Measurements from ENCODE around the gene ADARB1. TPM values are rescaled to one million over a fixed set of nuclear protein-coding genes. Genes with fewer than 3 reads are reported as not detected.

Gene ADARB1
- total and polyA plus RNA-seq, 2 experiments from 2014 or later: 16.0 to 17.3 TPM

- no peak overlapping the region for H3K4me2 ChIP-seq
- no peaks in the 10 kb centered on the region for H4K20me1 ChIP-seq (ENCODE audit: insufficient read depth, poor library complexity, severe bottlenecking)
- no peaks in the 10 kb centered on the region for H3K36me3 ChIP-seq (replicated peaks; ENCODE audit: insufficient read depth, low read depth)
- H3K4me3 ChIP-seq: no peak overlapping the region
- no peaks in the 10 kb centered on the region for H3K27me3 ChIP-seq
- H2AFZ ChIP-seq: no peak overlapping the region
- H3K9me2 ChIP-seq (replicated peaks; ENCODE audit: insufficient read depth): no peaks in the 10 kb centered on the region
- TF ChIP-seq EZH2 (IDR thresholded peaks at IDR 0.05; ENCODE audit: borderline replicate concordance): no peak
- TF ChIP-seq EZH2phosphoT487 (IDR thresholded peaks at IDR 0.05; ENCODE audit: low read depth, severe bottlenecking, unreplicated experiment): no peak
- no peak for TF ChIP-seq CTCF (IDR thresholded peaks at IDR 0.05; ENCODE audit: poor library complexity)
- no peak overlapping the region for H3K27ac ChIP-seq
- 85% methylated on average over 8 of the region's 8 CpGs for WGBS (ENCODE audit: low lambda C conversion rate, missing lambda C conversion rate)
- DNase-seq (ENCODE audit: low spot score): no peak
- peaks cover 13% of the 10 kb centered on the region for H3K4me1 ChIP-seq (ENCODE audit: insufficient read depth)
- H3K79me2 ChIP-seq: no peaks in the 10 kb centered on the region
- no peaks in the 10 kb centered on the region for H3K9me3 ChIP-seq (ENCODE audit: low read depth)
These were observed 20.7 kb upstream of the ADARB1 start for GRCh38 chr21:45053561-45054226.

- H3K4me2 ChIP-seq: no peak overlapping the region
- WGBS (ENCODE audit: low lambda C conversion rate, missing lambda C conversion rate): 85% methylated on average over 18 of the region's 18 CpGs
- H3K36me3 ChIP-seq (replicated peaks; ENCODE audit: insufficient read depth, low read depth): no peaks in the 10 kb centered on the region
- H3K4me1 ChIP-seq (ENCODE audit: insufficient read depth): peaks cover 13% of the 10 kb centered on the region
- H4K20me1 ChIP-seq (ENCODE audit: insufficient read depth, poor library complexity, severe bottlenecking): no peaks in the 10 kb centered on the region
- no peaks in the 10 kb centered on the region for H3K79me2 ChIP-seq
- H3K27me3 ChIP-seq: no peaks in the 10 kb centered on the region
- no peak for DNase-seq (ENCODE audit: low spot score)
- TF ChIP-seq CTCF (IDR thresholded peaks at IDR 0.05; ENCODE audit: poor library complexity): no peak
- no peak for TF ChIP-seq EZH2 (IDR thresholded peaks at IDR 0.05; ENCODE audit: borderline replicate concordance)
- no peak for TF ChIP-seq EZH2phosphoT487 (IDR thresholded peaks at IDR 0.05; ENCODE audit: low read depth, severe bottlenecking, unreplicated experiment)
- no peaks in the 10 kb centered on the region for H3K9me2 ChIP-seq (replicated peaks; ENCODE audit: insufficient read depth)
- no peak overlapping the region for H3K27ac ChIP-seq
- no peak overlapping the region for H3K4me3 ChIP-seq
- no peak overlapping the region for H2AFZ ChIP-seq
- no peaks in the 10 kb centered on the region for H3K9me3 ChIP-seq (ENCODE audit: low read depth)
These were observed 20.0 kb upstream of the ADARB1 start for GRCh38 chr21:45054227-45054926.

- Histone ChIP-seq H3K4me1 (ENCODE audit: insufficient read depth) (peaks cover 9% of the 10 kb centered on the region), H4K20me1 (ENCODE audit: insufficient read depth, poor library complexity, severe bottlenecking) (no peaks in the 10 kb centered on the region), H2AFZ (no peak overlapping the region), H3K9me3 (ENCODE audit: low read depth) (no peaks in the 10 kb centered on the region), H3K4me3 (no peak overlapping the region), H3K4me2 (no peak overlapping the region), H3K79me2 (no peaks in the 10 kb centered on the region), H3K27ac (no peak overlapping the region), H3K27me3 (no peaks in the 10 kb centered on the region), H3K36me3 (replicated peaks; ENCODE audit: insufficient read depth, low read depth) (no peaks in the 10 kb centered on the region), H3K9me2 (replicated peaks; ENCODE audit: insufficient read depth) (no peaks in the 10 kb centered on the region)
- DNase-seq (ENCODE audit: low spot score): no peak
- no peak for TF ChIP-seq EZH2 (IDR thresholded peaks at IDR 0.05; ENCODE audit: borderline replicate concordance)
- 95% methylated on average over 36 of the region's 37 CpGs for whole genome bisulfite sequencing (ENCODE audit: low lambda C conversion rate, missing lambda C conversion rate)
These were observed 19.3 kb upstream of the ADARB1 start for GRCh38 chr21:45054927-45055612.

GRCh38 chr21:45055861-45056260, 18.5 kb upstream of the ADARB1 start:
- Histone ChIP-seq H3K9me3 (ENCODE audit: low read depth) (no peaks in the 10 kb centered on the region), H3K4me1 (ENCODE audit: insufficient read depth) (peaks cover 9% of the 10 kb centered on the region), H3K27me3 (no peaks in the 10 kb centered on the region), H3K79me2 (no peaks in the 10 kb centered on the region), H4K20me1 (ENCODE audit: insufficient read depth, poor library complexity, severe bottlenecking) (no peaks in the 10 kb centered on the region), H3K36me3 (replicated peaks; ENCODE audit: insufficient read depth, low read depth) (no peaks in the 10 kb centered on the region), H3K9me2 (replicated peaks; ENCODE audit: insufficient read depth) (no peaks in the 10 kb centered on the region), H2AFZ (no peak overlapping the region), H3K4me2 (no peak overlapping the region), H3K27ac (no peak overlapping the region), H3K4me3 (no peak overlapping the region)
- no peak for TF ChIP-seq EZH2phosphoT487 (IDR thresholded peaks at IDR 0.05; ENCODE audit: low read depth, severe bottlenecking, unreplicated experiment)
- no peak for TF ChIP-seq EZH2 (IDR thresholded peaks at IDR 0.05; ENCODE audit: borderline replicate concordance)
- no peak for TF ChIP-seq CTCF (IDR thresholded peaks at IDR 0.05; ENCODE audit: poor library complexity)
- WGBS (ENCODE audit: low lambda C conversion rate, missing lambda C conversion rate): 83% methylated on average over 16 of the region's 16 CpGs
- no peak for DNase-seq (ENCODE audit: low spot score)
